GM12874 (cell line): ENCODE measurements around the gene ENOX1.

Experiments
- CTCF ChIP-seq: IDR thresholded peaks from 2 replicates; pipeline ENCODE4 v1.5.1; 2011; ENCODE audit warnings: low read depth, mild to moderate bottlenecking, control low read depth, low read length, moderate library complexity; ENCODE audit not compliant: insufficient read depth

The ENOX1 gene

DNA sequence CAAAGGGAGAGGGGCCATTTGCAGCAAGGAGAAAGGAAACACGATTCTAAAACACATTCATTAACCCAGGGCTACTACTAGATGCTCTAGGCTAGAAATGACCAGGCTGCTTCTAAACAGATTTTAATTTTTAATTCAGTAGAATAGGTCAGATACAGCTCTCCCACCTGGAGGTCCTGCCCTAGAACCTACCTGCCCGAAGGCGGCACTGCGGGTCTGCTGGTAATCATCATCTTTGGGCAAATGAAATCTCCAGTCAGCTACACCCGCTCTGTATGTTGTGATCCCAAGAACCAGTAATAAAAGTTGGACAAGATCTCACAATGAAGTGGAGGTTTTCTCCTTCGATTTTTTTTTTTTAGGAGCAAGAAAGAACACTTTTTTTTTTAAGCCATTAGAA lies 345.3 kb downstream of the ENOX1 start:
- no peak for TF ChIP-seq CTCF

GRCh38 chr13:43434191-43434590 lies 352.6 kb downstream of the ENOX1 start:
- no peak for TF ChIP-seq CTCF

DNA sequence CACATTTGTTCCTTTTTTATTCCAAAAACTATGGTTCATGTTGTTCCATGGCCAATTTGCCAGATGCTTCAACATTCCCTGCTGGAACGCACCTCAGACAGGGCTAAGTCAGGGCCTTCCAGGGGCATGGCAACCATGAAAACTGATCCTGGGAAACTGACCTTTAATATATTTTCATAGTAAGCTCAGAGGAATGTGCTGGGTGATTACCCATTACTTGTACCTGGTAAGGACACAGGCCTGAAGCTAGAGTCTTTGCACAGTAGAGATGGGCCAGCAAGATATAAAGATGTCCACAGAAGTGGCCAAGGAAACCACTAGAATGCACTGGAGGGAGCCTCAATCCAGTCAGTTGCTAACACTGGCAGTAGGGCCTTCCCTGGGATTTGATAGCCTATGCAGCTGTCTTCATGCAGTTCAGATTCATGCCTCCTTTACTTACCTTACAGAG lies 353.1 kb downstream of the ENOX1 start:
- TF ChIP-seq CTCF = no peak

- TF ChIP-seq CTCF = no peak
Observed at GRCh38 chr13:43432958-43433357, 353.8 kb downstream of the ENOX1 start.

GRCh38 chr13:43431841-43432240 lies 354.9 kb downstream of the ENOX1 start:
- no peak for TF ChIP-seq CTCF

GRCh38 chr13:43431290-43431716 lies 355.5 kb downstream of the ENOX1 start:
- no peak for TF ChIP-seq CTCF

- TF ChIP-seq CTCF = no peak
Observed at GRCh38 chr13:43428545-43429296, 358.1 kb downstream of the ENOX1 start.
